PFSK-1 (cell line): ENCODE data around the gene TJP2.

Experiments used
- FOXP2 ChIP-seq: optimal IDR thresholded peaks from 2 replicates; pipeline ENCODE3; 2011; ENCODE audit warnings: borderline replicate concordance, control low read depth, inconsistent platforms; ENCODE audit not compliant: insufficient read depth; ENCODE audit errors: extremely low read length, extremely low read depth
- POLR2AphosphoS5 ChIP-seq: IDR thresholded peaks from 2 replicates; pipeline ENCODE4 v1.6.1; 2012; ENCODE audit warnings: low read depth, mild to moderate bottlenecking, control low read depth, low read length, moderate library complexity
- REST ChIP-seq, 2 experiments: IDR thresholded peaks; 2 replicates each; pipeline versions ENCODE4 v1.6.1 to v1.8.0; 2011 to 2012; ENCODE audit warnings: low read depth in 2 of 2, low read length in 2 of 2, control low read depth in 1 of 2, inconsistent platforms in 1 of 2, mild to moderate bottlenecking in 1 of 2, moderate library complexity in 1 of 2; ENCODE audit not compliant: insufficient read depth in 1 of 2
- SIN3A ChIP-seq: IDR thresholded peaks from 2 replicates; pipeline ENCODE4 v1.6.1; 2012; ENCODE audit warnings: mild to moderate bottlenecking, low read length, moderate library complexity, borderline replicate concordance; ENCODE audit not compliant: insufficient read depth
- TAF1 ChIP-seq: IDR thresholded peaks from 2 replicates; pipeline ENCODE4 v1.6.1; 2012; ENCODE audit warnings: low read length, control low read depth, borderline replicate concordance; ENCODE audit not compliant: insufficient read depth

GRCh38 chr9:69191231-69191630 is 17.2 kb downstream of the TJP2 start:
- TF ChIP-seq POLR2AphosphoS5: no peak
- TF ChIP-seq SIN3A: no peak
- no peak for TF ChIP-seq REST (IDR thresholded peaks at IDR 0.05; ENCODE audit: insufficient read depth in 1 of 2, low read depth in 2 of 2, low read length in 2 of 2)
- no peak for TF ChIP-seq TAF1
- TF ChIP-seq FOXP2: no peak
